GM21825 (cell line): ENCODE results near the gene DUSP7.
"Not testable (repeated sequence)": the region's sequence is repeated elsewhere in the genome, so short reads cannot be mapped to it uniquely, and the experiment has no call there.

ENCODE experiments used
- ATAC-seq: cut with Tn5 transposase; IDR thresholded peaks from one replicate; pipeline ENCODE4 v1.9.1; 2021; ENCODE audit warnings: mild to moderate bottlenecking, moderate library complexity; ENCODE audit not compliant: unreplicated experiment

Gene DUSP7

GRCh38 chr3:52049503-52049902, 6.9 kb downstream of the DUSP7 start:
- no peak for ATAC-seq

- no peak for ATAC-seq
These were observed 8.9 kb downstream of the DUSP7 start for GRCh38 chr3:52047295-52047960.

- ATAC-seq: no peak
These were observed 9.5 kb downstream of the DUSP7 start for GRCh38 chr3:52046902-52047239.

- ATAC-seq: no peak
These were observed 10.0 kb downstream of the DUSP7 start for GRCh38 chr3:52046186-52046901.

- ATAC-seq: no peak
These were observed 11.3 kb downstream of the DUSP7 start for GRCh38 chr3:52044869-52045619.

- ATAC-seq: no peak
These were observed 12.6 kb downstream of the DUSP7 start for GRCh38 chr3:52043750-52044149.

- not testable (repeated sequence) for ATAC-seq
These were observed 13.3 kb downstream of the DUSP7 start for GRCh38 chr3:52043039-52043438.

- no peak for ATAC-seq
These were observed 15.1 kb downstream of the DUSP7 start for GRCh38 chr3:52041118-52041731.

- ATAC-seq: no peak
These were observed 15.8 kb downstream of the DUSP7 start for GRCh38 chr3:52040600-52040999.

- ATAC-seq: no peak
These were observed 16.5 kb downstream of the DUSP7 start for GRCh38 chr3:52039846-52040245.

GRCh38 chr3:52039426-52039825, 16.9 kb downstream of the DUSP7 start:
- no peak for ATAC-seq

GRCh38 chr3:52038227-52038626, 18.1 kb downstream of the DUSP7 start:
- ATAC-seq: no peak

GRCh38 chr3:52037291-52037690, 19.1 kb downstream of the DUSP7 start:
- no peak for ATAC-seq

- no peak for ATAC-seq
These were observed 19.5 kb downstream of the DUSP7 start for GRCh38 chr3:52036829-52037228.

- ATAC-seq: peak; percentile 53
These were observed 20.1 kb downstream of the DUSP7 start for GRCh38 chr3:52036222-52036694.

- no peak for ATAC-seq
These were observed 21.7 kb downstream of the DUSP7 start for GRCh38 chr3:52034651-52035050.

GRCh38 chr3:52034212-52034611, 22.2 kb downstream of the DUSP7 start:
- no peak for ATAC-seq

- not testable (repeated sequence) for ATAC-seq
These were observed 22.6 kb downstream of the DUSP7 start for GRCh38 chr3:52033748-52034147.

- no peak for ATAC-seq
These were observed 23.5 kb downstream of the DUSP7 start for GRCh38 chr3:52032702-52033408.

- no peak for ATAC-seq
These were observed 24.5 kb downstream of the DUSP7 start for GRCh38 chr3:52031896-52032295.
